B cell (primary cell): ENCODE data around the gene GPR119.

Experiments
- CTCF ChIP-seq: fragments of 200-600 bp; IDR thresholded peaks from one replicate; pipeline ENCODE4 v1.8.0; 2022; ENCODE audit warnings: antibody characterized with exemption, mild to moderate bottlenecking
- EZH2 ChIP-seq: IDR thresholded peaks from 2 replicates; pipeline ENCODE4 v1.6.1; 2012; ENCODE audit warnings: borderline replicate concordance, low read depth, mild to moderate bottlenecking, moderate library complexity, low read length; ENCODE audit not compliant: insufficient read depth, poor library complexity, severe bottlenecking

DNA sequence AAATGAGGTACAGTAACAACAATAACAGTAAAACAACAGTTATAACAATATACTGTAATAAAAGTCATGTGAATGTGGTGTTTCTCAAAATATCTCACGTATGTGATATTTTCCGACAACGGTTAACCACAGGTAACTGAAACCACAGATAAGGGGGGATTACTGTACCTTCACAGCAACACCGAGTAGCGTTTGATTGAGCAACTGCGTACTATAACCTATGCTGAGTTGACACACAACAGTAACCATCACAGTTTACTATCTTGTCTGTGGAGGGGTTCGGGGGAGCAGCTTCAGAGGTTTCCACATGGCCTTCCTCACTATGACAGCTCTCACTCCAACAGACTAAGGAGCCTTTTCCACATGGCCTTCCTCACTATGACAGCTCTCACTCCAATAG, 29.7 kb upstream of the GPR119 start:
- TF ChIP-seq CTCF (no peak), EZH2 (no peak)
